Measurements from ENCODE around the gene BTN3A1. TPM values are rescaled to one million over a fixed set of nuclear protein-coding genes. Genes with fewer than 3 reads are reported as not detected.
"Not testable (repeated sequence)": the region's sequence is repeated elsewhere in the genome, so short reads cannot be mapped to it uniquely, and the experiment has no call there.

Gene BTN3A1
- polyA plus RNA-seq, 12 donors = 15.9 to 41.2 (median 23.8) TPM; not detected in 1

DNA sequence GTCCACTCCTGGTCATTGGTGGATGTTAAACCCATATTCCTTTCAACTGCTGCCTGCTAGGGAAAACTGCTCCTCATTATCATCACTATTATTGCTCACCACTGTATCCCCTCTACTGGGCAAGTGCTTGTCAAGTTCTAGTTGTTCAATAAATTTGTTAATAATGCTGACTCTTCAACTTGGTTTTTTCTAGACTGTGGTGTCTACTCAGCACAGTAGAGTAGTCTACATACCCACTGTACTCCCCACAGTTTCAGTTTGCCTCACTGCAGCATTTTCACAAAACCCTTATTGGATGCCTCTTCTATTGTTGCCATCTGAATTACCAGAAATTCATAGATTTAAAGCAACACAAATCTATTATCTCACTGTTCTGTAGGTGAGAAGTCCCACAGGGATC is 23.9 kb upstream of the BTN3A1 start:
- not testable (repeated sequence) for DNase-seq

DNA sequence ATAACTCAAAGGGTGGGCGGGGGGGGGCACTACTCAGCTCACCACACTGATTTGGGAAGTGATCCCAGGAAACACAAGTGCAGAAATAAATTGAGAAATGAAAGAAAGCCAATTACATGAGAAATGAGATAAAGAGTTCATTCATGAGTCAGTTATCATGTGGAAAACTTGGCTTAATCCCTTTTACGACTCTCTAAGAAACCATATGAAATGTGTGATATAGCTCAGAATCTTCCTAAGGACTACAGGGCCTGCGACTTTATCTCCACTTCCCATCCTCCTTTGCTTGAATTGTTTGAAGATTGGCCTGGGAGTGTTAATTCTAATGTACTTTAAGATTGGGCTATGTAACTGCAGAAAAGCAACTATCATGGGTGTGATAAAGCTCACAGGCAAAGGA is 22.8 kb upstream of the BTN3A1 start:
- DNase-seq = no peak

- DNase-seq = no peak
Measured at GRCh38 chr6:26379740-26380139, 22.3 kb upstream of the BTN3A1 start.

DNA sequence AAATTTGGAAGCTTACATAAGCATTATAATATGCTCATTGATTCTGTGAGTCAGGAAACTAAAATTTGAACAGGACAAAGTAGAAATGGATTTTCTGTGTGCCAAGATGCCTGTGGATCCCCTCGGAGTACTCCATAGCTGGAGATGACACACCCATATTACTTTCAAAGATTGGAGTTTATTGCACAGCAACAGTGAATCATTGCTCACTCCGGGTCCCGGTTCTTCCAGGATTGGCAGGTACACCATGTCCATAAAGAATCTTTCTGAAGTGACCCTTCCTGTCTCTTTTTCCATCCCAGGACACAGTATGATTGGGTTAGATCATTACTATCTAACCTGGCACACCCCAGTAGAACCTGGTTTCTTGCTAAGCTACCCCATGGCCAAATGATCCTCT is 21.8 kb upstream of the BTN3A1 start:
- DNase-seq = no peak

- no peak for DNase-seq
Measured at GRCh38 chr6:26382121-26382520, 20.0 kb upstream of the BTN3A1 start.

GRCh38 chr6:26383624-26384417 is 18.3 kb upstream of the BTN3A1 start:
- DNase-seq = no peak

GRCh38 chr6:26385734-26386125 is 16.3 kb upstream of the BTN3A1 start:
- DNase-seq = no peak

DNA sequence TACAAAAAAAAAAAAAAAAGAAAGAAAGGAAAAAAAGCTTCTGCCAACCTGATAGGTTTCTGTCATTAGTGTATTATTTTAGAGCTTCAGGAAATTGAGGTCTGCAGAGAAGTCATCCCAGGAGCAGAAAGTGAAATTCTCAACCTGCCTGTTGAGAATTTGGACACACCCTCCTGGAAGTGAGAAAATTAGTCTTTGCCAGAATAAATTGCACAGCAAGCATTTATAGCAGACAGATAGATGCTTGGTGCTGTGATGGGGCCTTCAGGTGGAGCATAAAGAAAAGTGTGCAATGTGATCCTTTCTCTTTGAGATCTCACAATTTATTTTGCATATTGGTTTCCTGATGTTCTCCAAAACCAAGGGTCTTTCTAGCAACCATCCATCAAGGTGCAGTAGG is 14.5 kb upstream of the BTN3A1 start:
- DNase-seq = no peak

GRCh38 chr6:26388014-26388413 is 14.1 kb upstream of the BTN3A1 start:
- DNase-seq = no peak

DNA sequence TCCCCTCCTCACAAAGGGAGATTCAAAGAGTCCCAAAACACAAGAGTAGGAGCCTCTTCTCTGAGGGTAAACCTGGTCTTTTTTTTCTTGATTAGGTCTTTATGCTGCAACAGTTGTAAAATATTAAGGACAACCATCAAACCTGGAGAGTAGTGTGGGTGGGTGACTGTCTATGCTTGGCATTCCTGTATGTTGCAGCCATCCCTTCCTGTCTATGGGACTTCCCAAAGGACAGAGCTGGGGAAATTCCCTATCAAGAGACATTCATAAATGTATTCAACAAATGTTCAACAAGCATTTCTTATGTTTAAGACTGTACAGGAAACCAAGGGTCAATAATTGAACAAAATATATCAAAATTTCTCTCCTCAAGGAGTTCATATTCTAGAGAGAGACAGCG is 13.6 kb upstream of the BTN3A1 start:
- DNase-seq = no peak

DNA sequence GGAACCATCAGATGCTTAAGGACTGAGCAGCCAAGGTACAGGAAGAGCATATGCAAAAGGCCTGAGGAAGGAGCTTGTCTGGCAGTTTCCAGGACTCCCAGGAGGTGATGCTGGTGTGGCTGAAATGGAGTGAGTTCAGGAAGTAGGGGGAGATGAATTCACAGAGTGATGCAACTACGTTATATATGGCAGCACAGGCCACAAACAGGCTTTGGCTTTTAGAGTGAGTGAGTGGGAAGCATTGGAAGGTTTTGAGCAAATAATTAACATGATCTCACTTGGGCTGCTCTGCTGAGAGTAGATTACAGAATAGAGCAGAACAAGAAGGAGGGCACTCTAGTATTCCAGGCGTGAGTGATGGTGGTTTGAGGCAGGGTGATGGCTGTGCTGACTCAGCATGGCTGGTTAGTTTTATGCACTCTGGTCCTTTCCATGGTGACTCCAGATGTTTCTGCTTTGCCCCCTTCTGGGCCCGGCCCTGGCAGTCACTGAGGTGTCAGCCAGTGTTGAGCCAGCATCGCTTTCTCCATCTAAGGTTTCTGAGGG is 12.7 kb upstream of the BTN3A1 start:
- DNase-seq = no peak

DNA sequence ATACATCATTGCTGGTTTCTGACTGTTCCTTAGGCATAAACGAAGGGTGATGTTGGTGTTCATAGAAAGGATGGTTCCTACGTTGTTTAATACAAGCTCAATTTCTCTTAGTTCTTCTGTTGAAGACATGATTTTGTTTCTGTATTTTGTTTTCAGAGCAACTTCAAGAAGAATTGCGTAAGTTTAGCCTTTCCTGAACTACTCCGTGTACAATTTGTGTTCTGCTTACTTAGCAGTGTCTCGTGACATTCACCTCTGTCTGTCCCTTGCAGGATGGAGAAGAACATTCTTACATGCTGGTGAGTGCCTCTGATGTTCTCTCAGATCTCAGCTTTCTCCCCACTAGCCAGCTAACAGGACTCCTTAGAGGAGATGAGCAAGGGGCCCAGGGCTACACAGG is 11.5 kb upstream of the BTN3A1 start:
- DNase-seq = no peak

DNA sequence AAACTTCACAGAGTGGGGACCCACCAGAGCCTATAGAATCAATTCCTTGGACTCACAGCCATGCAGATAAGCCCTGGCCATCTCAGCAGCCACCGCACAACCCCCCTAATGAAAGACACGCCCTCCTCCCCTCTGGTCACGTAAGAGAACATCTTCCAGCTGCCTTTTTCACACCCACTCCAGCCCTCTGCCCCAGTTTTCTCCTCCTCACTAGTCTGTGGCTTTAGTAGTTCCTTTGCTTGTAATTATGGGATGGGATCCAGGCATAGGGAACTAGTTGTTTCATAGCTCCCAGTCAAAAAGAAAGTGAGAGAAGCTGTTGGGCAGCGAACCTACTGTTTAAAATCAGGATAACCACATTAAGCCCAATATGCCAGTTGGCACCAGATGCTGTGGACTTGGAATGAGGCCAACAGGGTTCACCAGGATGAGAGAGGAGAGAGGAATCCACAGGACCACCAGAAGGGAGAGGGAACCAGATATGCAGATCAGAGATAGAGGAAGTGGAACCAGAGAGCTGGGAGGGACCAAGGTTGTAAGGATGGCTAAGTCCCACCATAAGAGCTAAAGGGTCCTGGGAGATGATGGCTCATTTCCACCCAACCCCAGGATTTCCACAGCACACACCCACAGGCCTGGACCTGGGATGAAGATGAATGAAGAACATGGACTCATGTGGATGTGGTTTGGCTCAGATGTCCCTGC is 9.0 kb upstream of the BTN3A1 start:
- no peak for DNase-seq

DNA sequence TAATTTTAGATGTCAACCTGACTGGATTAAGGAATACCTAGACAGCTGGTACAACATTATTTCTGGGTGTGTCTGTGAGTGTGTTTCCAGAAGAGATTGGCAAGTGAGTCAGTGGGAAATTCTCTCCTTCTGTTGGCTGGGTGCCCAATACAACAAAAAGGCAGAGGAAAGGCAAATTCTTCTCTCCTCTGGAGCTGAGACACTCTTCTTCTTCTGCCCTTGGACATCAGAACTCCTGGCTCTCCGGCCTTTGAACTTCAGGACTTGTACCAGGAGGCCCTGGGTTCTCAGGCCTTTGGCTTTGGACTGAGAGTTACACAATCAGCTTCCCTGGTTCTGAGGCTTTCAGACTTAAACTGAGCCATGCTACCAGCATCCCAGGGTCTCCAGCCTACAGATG is 7.8 kb upstream of the BTN3A1 start:
- DNase-seq = no peak

- no peak for DNase-seq
Measured at GRCh38 chr6:26398555-26398954, 3.5 kb upstream of the BTN3A1 start.

DNA sequence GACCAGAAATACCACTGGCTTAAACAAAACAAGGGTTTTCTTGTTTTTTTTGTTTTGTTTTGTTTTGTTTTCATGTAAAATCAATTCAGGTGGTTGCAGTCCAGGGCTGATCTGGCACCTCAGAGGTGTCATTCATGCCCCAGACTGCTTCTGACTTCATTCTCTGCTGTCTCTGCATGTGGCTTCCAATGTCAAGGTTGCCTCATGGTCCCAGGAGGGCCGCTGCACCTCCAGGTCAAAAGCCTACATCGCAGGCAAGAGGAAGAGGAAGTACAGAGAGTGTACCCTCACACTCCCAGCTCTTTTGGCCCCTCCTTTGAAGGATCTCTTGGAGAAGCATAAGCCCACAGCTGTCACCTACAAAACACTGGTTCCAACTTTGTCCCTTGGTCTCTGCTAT is 1.4 kb upstream of the BTN3A1 start:
- no peak for DNase-seq

DNA sequence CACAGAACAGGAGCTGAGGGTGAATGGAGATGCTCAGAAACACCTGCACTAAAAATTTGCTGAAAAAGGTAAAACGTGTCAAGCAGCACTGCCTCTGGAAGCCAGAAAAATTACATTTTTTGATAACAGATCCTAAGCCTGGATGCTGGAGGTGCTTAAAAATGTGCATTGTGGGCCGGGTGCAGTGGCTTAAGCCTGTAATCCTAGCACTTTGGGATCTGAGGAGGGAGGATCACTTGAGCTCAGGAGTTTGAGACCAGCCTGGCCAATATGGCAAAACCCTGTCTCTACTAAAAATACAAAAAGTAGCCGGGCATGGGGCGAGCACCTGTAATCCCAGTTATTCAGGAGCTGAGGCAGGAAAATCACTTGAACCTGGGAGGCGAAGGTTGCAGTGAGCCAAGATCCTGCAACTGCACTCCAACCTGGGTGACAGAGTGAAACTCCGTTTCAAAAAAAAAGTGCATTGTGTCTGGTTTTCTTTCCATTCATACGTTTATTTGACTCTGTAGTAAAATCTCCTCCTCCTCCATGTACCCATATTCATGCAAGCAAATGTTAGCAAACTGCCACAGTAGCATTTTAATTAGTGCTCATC is 587 bp upstream of the BTN3A1 start:
- no peak for DNase-seq

DNA sequence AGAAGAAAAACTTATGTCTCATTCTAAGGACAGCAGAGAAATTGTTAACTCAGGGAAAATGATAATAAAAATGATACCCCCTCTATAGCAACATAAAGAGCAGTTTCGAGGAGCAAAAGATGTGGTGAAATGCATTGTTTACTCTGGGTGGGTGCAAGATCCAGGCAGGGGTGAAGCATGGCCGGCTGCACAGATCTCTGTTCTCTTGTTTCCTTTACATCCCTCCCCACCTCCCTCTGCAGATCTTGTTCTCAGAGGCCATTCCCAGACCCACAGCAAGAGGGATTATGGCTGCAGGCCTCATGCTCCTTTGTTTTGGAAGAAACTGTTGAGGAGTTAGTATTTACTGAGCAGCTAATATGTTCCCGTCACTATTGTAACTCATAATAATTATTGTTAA is 1.8 kb downstream of the BTN3A1 start:
- DNase-seq = no peak

DNA sequence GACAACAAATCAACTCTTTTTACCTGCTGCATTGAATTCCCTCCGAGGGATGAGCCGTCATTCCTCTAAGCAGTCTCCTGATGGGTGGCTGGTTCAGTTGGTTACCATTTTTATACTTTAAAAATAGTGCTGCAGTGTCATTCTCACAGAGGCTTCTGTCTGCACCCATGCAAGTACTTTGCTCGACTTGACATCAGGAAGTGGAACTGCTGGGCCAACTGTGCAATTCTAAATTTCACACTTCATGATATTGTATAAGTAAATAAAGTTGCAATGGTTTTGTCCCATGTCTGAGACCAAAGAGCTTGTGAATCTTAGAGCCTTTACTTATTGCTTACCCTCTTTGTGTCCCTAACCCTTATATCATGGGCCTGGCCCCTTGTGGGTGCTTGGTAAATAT is 2.5 kb downstream of the BTN3A1 start:
- no peak for DNase-seq

DNA sequence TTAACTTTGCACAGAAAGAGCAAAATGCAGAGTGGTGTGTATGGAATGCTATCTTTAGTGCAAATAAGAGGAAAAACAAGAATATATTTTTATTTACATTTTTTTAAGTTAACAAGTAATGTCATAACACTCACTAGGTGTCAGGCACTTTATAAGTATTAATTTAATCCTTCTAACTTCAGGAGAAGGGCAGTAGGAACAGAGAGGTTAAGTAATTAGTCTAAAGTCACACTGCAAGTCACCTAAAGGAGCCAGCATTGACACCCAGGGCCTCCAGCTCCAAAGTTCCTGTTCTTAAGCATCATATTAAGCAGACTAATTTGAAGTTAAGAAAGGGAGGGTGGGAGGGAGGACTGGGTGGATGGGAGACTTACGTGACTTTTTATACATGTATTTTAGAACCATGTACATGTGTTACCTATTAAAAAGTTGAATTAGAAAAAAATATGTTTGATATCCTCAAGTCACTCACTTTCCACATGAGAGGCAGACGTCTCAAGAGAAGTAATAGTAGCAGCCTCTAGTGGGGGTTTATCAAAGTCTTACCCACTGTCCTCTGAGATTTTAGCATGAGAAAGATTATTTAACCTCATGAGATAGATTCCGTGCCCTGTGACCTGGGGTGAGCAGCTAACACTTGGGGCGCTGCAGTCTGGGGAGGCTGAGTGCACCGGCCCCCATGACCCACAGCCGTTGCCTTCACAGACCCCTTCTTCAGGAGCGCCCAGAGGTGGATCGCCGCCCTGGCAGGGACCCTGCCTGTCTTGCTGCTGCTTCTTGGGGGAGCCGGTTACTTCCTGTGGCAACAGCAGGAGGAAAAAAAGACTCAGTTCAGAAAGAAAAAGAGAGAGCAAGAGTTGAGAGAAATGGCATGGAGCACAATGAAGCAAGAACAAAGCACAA is 7.0 kb downstream of the BTN3A1 start:
- no peak for DNase-seq

DNA sequence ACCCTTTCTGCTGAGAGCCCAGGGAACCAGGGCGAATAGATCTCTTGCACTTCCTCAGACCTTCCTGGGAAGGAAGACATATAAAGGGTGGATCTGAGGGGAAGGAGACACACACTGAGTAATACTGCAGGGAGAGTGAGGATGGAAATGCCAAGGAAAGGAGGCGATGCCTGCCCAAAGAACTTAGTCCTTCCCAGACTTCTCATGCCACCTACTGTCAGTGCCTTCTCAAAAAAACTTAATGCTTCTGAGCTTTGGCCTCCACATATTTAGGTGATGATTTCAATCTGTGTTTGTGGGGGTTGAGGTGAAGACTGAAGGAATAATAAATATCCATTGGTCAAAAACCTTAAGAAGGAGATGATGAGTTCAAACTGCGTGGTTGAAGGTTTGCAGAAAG is 9.7 kb downstream of the BTN3A1 start:
- no peak for DNase-seq

DNA sequence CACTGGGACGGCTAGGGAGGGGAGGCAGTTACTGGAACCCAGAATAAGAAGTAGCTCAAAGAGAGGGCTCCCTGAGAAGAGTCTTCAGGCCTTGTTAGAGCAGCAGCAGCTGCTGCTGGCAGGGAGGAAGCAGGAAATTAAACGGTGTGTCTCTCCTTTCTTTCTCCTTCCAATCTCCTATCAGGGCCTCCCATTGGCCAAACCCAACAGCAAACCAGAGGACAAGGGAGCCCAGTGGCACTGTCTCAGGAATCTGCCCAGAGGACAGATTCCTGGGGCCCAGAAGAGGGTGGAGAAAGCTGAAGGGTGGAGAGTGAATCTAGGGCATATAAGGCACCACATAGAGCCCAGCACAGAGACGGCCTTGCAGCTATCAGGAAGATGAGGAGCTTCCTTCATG is 10.2 kb downstream of the BTN3A1 start:
- DNase-seq = no peak

All from muscle of arm (tissue), 12 donors.